HG03196 (cell line): ENCODE data around the gene JOSD1.

Experiments used
- ATAC-seq: cut with Tn5 transposase; IDR thresholded peaks from one replicate; pipeline ENCODE4 v1.9.1; 2021; ENCODE audit not compliant: unreplicated experiment

The JOSD1 gene

DNA sequence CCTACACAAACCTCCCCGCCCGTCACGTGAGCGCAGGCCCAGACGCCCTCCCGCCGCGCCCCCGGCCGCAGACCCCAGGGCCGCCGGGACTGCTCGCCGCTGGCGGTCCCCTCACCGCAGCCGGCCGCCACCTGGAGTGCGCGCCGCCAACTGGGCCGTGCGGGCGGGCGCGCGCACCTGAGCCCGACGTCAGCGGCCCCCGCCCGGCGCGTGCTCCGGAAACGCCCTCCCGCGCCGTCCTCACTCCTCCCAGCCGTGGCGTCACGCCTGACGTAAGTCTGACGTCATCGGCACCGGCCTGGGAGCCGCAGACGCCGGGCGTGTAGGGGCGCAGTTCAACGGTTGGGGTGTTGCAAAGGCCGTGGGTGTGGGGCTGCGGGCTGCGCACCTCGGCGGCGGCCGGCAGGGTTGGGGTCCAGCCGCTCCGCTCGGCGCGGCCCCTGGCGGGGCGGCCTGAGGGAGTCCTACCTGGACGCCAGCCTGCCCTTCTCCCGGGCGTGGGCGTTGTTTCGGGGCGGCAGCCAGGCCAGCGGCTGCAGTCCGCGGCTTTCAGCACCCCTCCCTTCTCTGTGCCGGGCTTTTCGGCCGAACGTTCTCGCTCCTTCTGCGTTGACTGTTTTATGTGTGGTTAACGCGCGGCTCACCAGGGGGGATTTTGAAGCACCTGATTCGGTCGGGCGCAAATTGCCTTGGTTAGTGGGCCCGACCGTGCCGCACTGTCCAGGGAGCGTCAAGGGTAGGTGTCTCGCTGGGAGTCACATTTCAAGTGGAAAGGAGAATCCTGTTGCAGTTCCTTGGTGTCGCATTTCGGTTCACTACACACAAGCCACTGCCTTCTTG, at the start of gene JOSD1:
JOSD1 (minus strand) TSS at position 155 of the 840 bp plus-strand sequence. CDS start 956 bp downstream, outside the sequence.
- peak; percentile 34 for ATAC-seq

DNA sequence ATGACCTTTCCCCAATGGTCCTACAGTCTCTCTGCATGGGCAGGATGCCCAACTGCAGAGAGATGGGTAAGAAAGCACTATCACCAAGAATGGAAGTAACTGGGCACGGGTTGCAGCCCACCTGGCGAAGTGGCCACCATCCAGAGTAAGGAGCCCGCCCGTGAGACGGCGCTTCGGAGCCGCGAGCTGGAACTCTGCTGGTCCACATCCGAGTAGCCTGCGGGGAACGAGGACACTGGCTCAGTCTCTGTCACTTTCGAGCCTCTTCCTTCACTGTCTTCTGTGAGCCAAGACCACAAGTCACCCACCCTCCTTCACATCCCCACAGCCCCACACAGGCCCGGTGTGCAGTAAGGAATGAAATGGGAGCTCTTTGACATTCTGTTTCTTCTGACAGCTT, 49.4 kb upstream of the JOSD1 start:
- no peak for ATAC-seq

DNA sequence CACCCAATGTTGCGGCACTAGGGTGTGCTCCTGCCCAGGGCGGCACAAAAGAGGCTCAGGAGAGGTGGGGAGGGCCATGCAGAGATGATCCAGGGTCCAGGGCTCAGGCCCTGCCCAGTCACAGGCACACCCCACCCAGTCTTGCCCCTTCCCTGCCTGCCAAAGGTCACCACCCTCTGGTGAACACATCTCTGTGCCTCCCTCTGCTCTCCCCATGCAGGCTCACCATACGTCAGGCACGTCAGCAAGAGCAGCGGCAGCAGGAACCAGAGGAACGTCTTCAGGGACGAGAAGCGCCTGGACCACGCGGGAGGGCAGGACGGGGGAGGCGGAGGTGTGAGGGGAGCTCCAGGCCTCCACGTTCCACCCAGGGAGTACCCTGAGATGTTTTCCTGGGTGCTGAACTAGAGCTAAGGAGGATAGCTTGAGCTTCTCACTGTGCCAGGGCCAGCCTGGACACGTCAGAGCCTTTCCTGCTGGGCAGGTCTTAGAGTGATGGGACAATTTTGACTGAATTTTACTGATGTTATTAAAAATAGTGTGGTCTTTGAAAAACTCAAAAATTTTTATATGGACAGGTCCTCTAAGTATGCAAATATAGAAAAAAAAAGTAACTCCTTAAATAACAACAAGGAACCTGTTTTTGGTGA, 47.9 kb upstream of the JOSD1 start:
- ATAC-seq = no peak

DNA sequence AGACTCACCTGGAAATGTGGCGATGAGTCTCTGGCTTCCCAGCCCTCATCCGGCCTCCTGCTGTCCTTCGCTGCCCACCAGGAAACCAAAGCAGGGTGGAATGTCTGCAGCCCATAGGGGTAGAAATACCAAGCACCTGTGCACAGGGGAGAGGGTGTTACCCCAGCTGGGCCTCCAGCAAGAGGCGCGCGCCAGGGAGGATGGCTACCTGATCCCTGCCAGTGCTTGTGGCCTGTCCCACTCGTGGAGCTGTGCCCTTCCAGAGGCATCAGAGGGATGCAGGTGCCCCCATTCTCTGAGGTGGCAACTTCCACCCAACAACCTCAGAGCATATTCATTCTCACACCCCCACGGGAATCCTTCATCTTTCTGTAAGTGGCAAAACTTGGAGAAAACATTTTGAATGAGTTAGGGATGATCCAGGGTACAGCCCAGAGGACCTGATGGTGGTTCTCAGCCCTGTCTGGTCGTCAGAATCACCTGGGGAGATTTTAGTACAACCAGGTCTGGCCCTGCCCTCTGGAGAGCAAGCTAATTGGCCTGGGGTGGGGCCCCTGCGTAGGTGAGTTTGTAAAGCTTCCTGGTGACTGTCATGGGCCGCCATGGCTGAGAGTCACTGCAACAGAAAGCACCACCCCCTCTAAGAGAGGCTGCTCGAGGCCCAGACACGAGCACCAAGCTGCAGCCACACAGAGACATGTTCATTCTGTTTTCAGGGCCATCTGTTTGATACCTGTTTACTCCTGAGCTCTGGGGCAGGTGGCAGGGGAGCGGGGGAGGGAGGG, 45.1 kb upstream of the JOSD1 start:
- ATAC-seq = no peak

DNA sequence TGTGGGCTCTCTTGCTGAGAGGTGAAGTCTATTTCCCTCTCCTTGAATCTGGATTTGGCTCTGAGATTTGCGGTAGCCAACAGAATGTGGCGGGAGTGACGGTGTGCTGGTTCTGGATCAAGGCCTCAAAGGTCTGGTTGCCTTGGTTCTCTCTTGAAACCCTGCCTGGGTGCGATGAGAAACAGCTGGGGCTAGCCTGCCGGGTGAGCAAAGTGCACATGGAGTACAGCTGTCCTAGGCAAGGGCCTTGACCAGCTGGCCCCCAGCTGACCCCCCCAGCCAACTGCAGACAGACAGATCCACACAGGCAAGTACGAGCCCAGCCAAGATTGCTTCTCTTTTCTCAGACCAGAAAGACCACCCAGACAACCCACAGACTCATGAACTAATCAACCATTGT, 44.2 kb upstream of the JOSD1 start:
- ATAC-seq = no peak

DNA sequence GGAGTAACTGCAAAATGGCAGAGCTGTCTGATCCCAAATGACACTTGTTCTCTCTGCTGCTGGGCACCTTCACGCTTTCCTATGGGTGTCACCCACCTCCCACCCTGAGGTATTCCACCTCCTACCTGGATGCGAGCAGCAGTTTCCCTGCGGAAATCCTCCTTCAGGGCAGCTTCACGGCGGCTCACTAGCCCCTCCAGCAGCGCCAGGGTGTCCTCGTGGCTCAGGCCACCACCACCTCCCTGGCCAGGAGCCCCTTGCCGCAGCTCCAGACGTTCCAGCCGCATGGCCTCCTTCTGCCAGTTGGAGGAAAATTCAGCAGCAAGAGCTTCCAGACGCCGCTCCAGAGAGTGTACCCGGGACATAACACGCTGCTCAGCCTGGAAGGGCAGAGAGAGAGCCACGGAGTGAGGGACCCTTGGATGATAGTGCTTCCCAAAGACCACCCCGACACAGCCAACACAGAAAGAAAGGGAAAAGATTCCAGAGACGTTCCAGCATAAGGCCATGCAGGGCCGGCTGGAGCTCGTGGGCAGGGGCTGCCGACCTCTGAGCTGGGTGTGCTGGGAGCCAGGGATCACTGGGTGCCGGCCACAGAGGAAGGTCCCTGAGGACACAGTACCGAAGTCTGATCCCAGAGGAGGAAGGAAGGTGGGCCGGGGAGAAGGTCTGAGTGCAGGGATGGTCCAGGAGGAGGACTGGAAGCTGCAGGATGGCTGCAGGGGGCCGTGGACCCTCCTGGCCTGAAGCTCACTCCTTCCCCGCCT, 41.6 kb upstream of the JOSD1 start:
- no peak for ATAC-seq

DNA sequence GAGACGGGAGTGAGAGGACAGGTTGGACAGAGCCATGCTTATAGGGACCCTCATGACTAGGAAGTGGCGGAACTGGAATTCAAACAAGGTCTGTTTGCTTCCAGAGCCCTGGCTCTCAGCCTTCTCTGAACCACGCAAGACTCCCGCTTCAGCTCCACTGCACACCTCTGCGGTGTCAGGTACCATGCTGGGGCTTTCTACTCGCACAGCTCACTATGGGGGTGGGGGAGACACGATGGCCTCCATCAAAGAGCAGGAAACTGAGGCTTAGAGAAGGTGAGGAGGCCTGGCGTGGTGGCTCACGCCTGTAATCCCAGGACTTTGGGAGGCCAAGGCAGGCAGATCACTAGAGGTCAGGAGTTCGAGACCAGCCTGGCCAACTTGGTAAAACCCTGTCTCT, 40.8 kb upstream of the JOSD1 start:
- ATAC-seq = no peak

DNA sequence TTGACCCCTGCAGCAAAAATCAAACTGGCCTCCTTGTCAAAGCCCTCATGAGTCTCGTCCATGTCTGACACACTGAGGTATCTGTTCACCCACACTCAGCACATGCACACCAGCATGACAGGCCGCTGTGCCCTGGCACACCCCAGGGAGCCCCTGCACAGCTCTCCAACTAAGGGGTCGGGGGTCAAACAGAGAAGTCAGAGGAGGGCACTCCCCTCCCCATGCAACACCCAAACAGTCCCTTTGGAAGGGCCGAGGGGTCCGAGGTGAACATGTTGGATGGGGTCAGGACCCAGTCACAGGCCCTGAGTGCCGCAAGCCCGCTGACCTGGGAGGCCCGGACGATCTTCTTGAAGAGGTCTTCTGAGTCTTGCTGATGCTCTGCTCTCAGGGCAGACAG, 40.4 kb upstream of the JOSD1 start:
- no peak for ATAC-seq

DNA sequence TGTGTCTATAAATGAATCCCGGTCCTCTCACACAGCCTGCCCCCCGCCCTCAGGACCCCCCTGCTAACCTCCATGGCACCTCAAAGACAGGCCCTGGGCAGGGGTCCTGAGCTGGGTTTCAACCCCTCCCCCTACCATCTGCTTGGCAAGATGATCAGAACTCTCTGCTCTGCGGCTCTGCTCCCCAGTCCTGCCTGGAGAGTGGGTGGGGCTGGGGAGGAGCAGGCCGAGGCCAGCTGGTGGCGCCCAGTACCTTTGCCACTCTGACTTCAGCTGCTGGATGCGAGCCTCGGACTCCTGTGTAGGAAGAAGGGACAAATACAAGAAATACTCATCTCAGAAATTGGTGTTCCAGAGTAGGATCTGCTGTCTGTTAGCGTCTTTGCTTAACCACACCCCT, 40.0 kb upstream of the JOSD1 start:
- ATAC-seq = no peak

DNA sequence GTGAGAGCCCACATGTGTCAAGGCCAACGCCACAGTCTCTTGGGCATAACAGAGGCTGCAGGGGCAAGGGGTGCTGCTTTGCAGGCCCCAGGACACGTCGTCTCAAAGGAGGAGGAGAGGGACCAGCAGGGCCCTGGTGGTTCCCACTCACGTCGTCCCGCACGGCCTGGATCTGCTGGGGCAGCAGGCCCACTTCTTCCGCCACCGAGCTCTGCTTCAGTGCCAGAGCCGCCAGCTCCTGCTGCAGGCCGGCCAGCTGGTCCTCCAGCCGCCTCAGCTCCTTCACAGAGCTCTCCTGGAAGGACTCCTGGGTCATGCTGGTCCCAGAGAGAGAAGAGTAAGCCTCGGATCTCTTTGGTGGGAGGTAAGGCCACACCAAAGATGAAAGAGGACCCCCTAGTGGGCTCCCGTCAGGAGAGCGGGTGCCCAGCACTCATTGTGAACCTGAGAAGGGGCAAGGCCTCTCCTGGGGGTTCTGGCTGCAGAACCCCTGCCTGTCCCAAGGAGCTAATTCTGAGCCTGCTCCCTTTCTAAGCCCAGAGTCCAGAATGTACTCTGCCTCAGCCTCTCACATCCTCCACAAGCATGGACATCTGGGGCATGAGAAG, 39.5 kb upstream of the JOSD1 start:
- ATAC-seq = no peak

DNA sequence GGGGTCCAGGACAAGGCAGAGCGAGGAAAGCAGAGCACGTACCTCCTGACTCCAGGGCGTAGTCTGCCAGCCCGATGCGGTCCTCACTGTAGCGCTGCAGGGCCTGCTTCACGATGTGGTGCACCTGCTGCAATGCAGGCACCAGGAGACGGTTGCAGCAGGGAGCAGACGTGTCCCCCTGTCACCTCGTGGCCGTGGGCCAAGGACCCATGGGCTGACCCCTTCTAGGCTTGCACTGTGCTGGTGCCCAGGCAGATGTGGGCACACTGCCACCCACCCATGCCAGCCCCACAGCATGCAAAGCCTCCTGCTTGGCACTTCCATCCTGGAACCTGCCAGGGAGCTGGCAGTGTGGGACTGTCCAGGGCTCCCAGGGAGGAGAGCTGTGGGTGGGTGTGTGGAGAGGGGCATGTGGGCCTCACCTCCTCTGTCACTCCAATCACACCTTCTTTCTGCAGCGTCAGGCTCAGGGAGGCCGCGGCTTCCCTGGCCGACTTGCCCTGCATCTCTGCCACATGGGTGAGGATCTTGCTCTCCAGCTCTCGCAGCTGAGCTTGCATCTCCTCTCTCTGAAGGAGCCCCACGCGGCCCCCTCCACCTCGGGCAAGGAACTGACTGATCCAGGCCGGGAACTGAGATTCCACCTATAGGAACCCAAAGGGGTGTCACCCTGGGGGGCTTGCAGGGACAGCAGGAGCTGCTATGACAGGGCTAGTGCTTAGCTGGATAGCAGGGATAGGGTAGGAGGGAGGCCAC, 38.7 kb upstream of the JOSD1 start:
- ATAC-seq = no peak

DNA sequence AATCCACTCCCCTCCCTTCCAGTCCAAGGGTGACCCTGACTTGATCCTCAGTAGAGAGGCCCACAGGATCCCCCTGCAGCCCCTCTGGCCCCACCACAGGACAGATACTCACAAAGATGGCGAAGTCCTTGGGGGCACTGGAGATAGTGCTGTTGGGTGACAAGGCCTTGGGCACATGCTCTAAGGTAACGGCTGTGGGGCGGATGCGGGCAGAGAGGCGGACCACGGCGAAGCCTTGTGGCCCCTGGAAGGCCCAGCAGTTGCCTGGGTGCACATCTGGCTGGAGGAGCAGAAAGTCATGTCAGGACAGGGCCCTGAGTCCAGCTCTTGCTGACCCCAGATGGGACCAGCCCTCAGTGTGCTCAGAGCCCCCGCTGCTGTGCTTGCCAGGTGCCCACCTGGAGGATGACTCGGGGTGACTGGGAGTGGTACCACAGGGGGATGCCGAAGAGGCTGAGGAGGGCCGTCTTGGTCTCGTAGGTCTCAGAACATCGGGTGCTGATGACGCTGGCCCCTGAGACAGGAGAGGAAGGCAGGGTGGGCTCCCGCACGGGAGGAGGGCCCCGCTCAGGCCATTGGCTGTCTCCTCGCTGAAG, 37.8 kb upstream of the JOSD1 start:
- no peak for ATAC-seq

DNA sequence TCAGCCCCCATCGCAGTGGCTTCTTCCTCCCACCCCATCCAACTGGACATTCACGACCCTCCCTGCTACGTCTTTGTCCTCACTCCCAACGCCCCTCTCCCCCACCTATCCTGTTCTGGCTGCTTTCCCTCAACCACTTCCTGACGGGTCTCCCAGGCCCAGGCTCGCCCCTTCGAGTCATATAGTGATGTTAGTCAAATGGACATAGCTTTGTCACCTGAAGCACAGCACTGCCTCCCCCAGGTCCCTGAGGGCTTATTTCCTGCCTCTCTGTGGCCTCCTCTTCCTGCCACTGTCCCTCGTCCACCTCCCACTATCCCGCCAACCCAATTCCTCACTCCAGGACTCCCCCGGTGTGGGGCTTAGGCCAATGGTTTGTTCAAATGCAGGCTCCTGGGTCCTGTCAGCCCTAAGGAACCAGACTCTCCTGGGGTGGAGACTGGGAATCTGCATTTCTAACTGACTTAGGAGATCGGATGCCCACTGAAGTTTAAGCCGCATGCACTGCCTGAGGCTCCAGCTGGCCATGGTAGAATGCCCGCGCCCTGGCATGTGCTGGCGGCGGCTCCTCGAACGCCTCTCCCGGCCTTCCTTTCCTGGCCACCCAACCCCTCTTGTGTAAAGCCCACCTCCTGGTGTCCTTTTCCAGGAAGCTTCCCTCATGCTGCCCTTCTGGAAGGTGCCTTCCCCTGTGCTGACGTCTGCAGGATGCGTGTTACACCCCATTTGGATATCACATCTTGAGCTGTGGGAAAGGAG, 36.7 kb upstream of the JOSD1 start:
- ATAC-seq = no peak

DNA sequence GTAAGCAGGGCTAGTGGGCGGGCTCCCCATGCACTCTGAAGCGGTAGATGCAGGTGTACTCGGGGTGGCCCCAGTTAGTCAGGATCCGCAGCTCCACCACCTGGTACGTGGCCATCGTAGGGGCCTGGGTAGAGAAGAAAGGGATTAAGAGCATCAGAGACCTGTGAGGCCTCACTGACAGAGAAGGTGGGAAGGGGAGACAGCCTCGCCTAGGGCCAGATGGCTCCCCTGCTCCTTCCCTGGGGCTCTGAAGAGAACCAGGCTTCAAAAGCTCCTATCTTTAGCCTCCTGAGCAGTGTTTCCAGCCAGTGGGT, 35.5 kb upstream of the JOSD1 start:
- no peak for ATAC-seq

DNA sequence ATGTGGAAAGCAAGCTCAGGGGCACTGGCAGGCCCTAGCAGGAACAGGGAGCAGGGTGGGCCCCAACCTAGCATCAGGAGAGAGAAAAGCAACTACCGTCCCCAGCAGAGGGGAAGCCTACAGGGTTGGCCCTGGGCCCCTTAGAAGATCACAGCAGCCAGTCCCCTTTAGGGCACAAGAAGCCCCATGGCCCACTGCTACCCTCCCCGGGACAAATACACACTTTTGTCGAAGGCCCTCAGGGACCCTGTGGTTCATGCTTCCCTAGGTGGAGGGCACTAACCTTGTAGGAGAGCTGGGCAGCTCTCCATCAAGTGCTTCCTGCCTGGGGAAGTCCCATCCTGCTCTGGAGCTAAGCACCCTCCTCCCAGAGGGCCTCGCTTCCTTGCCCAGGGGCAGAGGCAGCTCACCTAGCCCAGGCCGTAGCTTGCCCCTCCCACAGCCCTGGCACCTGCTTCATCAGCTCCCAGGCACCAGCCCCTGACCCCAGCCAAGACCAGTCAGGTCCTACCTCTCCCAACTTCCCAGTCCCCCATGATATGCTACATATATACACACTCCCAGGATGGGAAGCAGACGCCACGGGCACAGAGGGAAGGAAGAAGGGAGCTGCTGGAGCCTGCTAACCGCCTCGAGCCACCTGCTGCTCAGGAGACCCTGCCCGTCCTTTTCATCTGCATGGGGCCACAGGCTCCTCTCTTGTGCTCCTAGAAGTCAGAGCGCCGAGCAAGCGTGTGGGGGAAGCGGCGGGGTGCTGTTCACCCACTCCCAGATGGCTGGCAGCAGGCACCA, 34.9 kb upstream of the JOSD1 start:
- no peak for ATAC-seq

DNA sequence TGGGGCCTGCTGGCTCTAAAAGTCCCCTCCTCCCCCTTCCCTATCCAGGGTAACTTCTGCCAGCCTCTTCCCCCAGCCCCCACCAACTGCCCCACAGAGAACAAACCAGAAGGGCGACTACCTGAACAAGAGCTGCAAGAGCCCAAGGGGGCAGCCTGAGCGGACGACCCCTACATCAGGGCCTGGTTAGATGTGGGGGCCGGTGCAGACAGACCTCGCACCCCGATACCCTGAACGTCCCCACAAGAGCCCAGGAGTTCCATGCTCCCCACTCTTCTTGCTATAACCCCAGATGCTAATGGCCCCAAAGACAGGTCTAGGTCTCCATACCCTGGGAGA, 34.4 kb upstream of the JOSD1 start:
- ATAC-seq = no peak

DNA sequence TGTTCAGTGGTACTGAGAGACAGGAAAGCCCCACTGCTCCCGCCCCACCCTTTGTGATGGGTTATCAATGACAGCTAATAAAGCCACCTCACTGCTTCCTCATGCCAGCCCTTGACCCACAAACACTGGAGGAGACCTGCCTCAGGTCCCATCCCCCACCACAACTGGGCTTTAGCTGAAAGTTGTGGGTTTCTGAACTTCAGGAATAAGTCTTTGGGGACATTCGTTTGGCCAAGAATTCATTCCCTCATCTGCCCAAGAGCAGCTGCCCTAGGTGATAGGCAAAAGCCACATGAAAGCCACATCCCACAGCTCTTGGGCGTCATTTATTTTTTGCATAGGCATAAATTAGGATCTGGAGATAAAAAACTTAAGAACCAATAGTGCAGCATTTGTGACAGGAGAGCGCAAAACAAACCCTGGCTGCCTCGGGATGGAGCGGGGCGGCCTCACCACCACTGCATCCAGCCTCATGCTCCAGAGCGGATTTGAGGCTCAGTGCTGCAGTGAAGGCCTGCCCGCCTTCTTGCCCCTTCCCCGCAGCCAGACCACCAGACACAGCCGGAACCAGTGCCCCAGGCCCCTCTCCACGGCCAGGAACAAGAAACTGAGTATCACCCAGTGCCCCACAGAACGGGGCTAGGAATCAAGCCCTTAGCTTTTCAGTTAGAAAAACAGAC, 33.8 kb upstream of the JOSD1 start:
- ATAC-seq = no peak
